ENCODE data around the gene ACBD7.

DNA sequence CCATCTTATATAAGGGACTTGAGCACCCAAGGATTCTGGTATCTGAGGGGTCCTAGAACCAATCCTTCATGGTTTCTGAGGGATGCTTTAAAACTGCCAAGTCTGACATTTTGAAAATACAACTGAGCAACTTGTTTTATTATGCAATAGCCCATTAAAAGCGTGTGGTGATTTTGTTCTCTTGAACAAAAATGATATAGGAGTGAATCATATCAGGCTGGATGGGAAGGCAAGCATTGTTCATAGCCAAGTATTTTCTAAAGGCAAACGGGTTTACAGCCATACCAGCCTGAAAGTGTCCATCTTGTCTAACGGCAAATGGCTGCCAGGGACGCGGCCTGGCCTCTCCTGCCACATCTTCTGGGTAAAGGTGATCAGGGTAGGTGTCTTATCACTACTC, 31.9 kb upstream of the ACBD7 start:
- TF ChIP-seq EP300 (IDR thresholded peaks at IDR 0.05) (no peak), POLR2A (IDR thresholded peaks at IDR 0.05) (no peak), CTCF (IDR thresholded peaks at IDR 0.05) (no peak)

Measured in stomach (tissue), 4 donors.